Upper lobe of left lung (tissue), 6 donors: ENCODE measurements around the gene FBLIM1. TPM values are rescaled to one million over a fixed set of nuclear protein-coding genes. Genes with fewer than 3 reads are reported as not detected.

Experiments used
- ATAC-seq, 2 donors: fragments of 200-7000 bp; cut with Tn5 transposase; one replicate each; pipeline ENCODE4 v1.9.1; 2022; ENCODE audit warnings: mild to moderate bottlenecking in 2 of 2, moderate library complexity in 2 of 2; ENCODE audit not compliant: low FRiP score in 2 of 2
- DNase-seq, 2 donors: peaks; one replicate each; pipeline ENCODE4 v3.0.0-alpha.2; 2019 to 2020
- H3K27ac ChIP-seq, 4 donors: fragments of 200-600 bp; sonication (generic); one replicate each; pipeline ENCODE4 v1.5.1; 2016 to 2019
- H3K27me3 ChIP-seq, 4 donors: fragments of 200-600 bp; sonication (generic); one replicate each; pipeline ENCODE4 v1.5.1; 2017 to 2019
- H3K36me3 ChIP-seq, 4 donors: fragments of 200-600 bp; sonication (generic); one replicate each; pipeline ENCODE4 v1.5.1; 2016 to 2019
- H3K4me1 ChIP-seq, 4 donors: fragments of 200-600 bp; sonication (generic); one replicate each; pipeline ENCODE4 v1.5.1; 2018 to 2019
- H3K4me3 ChIP-seq, 4 donors: fragments of 200-600 bp; sonication (generic); one replicate each; pipeline ENCODE4 v1.5.1; 2017 to 2019; ENCODE audit warnings: mild to moderate bottlenecking in 2 of 4, moderate library complexity in 1 of 4
- H3K9me3 ChIP-seq, 4 donors: fragments of 200-600 bp; sonication (generic); one replicate each; pipeline ENCODE4 v1.5.1; 2018 to 2019
- EP300 ChIP-seq, 4 donors: sonication (generic); formaldehyde crosslinking; IDR thresholded peaks; one replicate each; pipeline ENCODE4 v1.5.1; 2017; ENCODE audit warnings: antibody characterized with exemption in 4 of 4, control low read depth in 2 of 4
- POLR2A ChIP-seq, 4 donors: fragments of 450-650 bp; IDR thresholded peaks; one replicate each; pipeline ENCODE4 v1.5.1; 2016 to 2017; ENCODE audit warnings: antibody characterized with exemption in 4 of 4, mild to moderate bottlenecking in 2 of 4
- POLR2AphosphoS5 ChIP-seq, 2 donors: sonication (generic); formaldehyde crosslinking; IDR thresholded peaks; one replicate each; pipeline ENCODE4 v1.5.1; 2017; ENCODE audit warnings: antibody characterized with exemption in 2 of 2
- WGBS, 2 donors: methylation state at CpG; one replicate each; pipeline ENCODE4 v1.1.5; 2017 to 2018; 5-methylcytosine and 5-hydroxymethylcytosine counted together
- total RNA-seq, 6 donors: library from RNA; depleted of rRNA in 4 of 6; stranded (reverse); fragments of >200 nt in 4 of 6; gene quantifications; one replicate each; pipeline versions ENCODE4 v1.1.0 to v1.2.1, GENCODE V29; 2016 to 2021
- TF ChIP-seq, protein P1 (sequence below), 6 experiments: fragments of 450-650 bp in 4 of 6; fragments of 200-600 bp in 2 of 6; sonication (generic) in 2 of 6; IDR thresholded peaks; one replicate each; pipeline ENCODE4 v1.5.1; 2016 to 2019; ENCODE audit warnings: antibody characterized with exemption in 6 of 6
- donor health status: DM: no; HTN: no; CAD: no; lungs with moderate emphysema.
- donor health status: DM: no; HTN: yes; CAD: no; lungs with severe emphysema.

FBLIM1 gene
- total RNA-seq, 6 donors from 2014 or later, result 11.2 to 51.3 (median 35.1) TPM

DNA sequence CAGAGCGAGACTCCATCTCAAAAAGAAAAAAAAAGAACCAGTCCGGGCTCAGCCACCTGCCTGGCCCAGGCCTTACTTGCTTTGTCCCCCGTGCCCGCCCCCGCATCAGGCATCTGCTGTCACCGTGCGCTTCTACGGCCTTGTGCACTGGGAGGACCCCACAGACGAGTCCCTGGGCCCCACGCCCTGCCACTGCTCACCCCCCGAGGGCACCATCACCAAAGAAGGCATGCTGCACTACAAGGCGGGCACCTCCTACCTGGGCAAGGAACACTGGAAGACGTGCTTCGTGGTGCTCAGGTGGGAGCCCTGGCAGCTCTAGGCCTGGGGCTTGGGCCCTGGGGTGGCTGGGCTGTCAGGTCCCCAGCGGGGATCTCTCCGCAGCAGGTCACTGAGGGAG lies 28.2 kb upstream of the FBLIM1 start:
- Histone ChIP-seq H3K27me3 (no peaks in the 10 kb centered on the region), H3K4me3 (no peak overlapping the region), H3K27ac (no peak overlapping the region), H3K36me3 (peaks cover 54 to 97% (median 90%) of the 10 kb centered on the region in 4 donors), H3K9me3 (no peaks in the 10 kb centered on the region), H3K4me1 (peaks cover 0 to 15% (median 11%) of the 10 kb centered on the region in 4 donors)
- WGBS, 2 donors, result 94 to 96% methylated on average over 6 to 16 of the region's 16 CpGs
- DNase-seq (peak in 1 of 2 donors; percentile 67), ATAC-seq (no peak)
- TF ChIP-seq POLR2AphosphoS5 (IDR thresholded peaks at IDR 0.05), result no peak
- TF ChIP-seq, protein P1, sequence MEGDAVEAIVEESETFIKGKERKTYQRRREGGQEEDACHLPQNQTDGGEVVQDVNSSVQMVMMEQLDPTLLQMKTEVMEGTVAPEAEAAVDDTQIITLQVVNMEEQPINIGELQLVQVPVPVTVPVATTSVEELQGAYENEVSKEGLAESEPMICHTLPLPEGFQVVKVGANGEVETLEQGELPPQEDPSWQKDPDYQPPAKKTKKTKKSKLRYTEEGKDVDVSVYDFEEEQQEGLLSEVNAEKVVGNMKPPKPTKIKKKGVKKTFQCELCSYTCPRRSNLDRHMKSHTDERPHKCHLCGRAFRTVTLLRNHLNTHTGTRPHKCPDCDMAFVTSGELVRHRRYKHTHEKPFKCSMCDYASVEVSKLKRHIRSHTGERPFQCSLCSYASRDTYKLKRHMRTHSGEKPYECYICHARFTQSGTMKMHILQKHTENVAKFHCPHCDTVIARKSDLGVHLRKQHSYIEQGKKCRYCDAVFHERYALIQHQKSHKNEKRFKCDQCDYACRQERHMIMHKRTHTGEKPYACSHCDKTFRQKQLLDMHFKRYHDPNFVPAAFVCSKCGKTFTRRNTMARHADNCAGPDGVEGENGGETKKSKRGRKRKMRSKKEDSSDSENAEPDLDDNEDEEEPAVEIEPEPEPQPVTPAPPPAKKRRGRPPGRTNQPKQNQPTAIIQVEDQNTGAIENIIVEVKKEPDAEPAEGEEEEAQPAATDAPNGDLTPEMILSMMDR (IDR thresholded peaks at IDR 0.05), result no peak
- TF ChIP-seq POLR2A (IDR thresholded peaks at IDR 0.05), result no peak
- TF ChIP-seq EP300 (IDR thresholded peaks at IDR 0.05), result no peak

DNA sequence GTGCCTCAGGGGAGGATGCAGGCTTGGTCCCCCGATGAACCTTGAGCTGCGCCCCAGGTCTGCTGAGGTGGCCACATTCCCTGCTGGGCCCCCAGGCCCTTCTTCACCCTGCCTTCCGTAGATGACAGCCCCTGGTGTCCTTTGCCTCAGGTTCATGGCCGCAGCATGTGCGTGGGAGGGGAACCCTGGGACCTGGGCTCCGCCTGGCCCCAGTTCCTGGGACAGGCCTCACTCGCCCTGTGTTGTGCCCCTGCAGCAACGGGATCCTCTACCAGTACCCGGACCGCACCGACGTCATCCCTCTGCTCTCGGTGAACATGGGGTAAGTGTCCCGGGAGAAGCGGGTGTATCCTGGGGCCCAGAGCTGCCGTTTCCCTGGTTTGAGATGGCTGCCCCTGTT lies 27.7 kb upstream of the FBLIM1 start:
- Histone ChIP-seq H3K27ac (no peak overlapping the region), H3K4me3 (no peak overlapping the region), H3K4me1 (peaks cover 4 to 20% (median 16%) of the 10 kb centered on the region in 4 donors), H3K9me3 (no peaks in the 10 kb centered on the region), H3K27me3 (no peaks in the 10 kb centered on the region), H3K36me3 (peaks cover 54 to 92% (median 85%) of the 10 kb centered on the region in 4 donors)
- DNase-seq (peak in 1 of 2 donors; percentile 56), ATAC-seq (no peak)
- 93 to 99% methylated on average over 10 to 13 of the region's 16 CpGs for WGBS, 2 donors
- TF ChIP-seq, protein P1 (IDR thresholded peaks at IDR 0.05), result no peak
- no peak for TF ChIP-seq POLR2AphosphoS5 (IDR thresholded peaks at IDR 0.05)
- no peak for TF ChIP-seq EP300 (IDR thresholded peaks at IDR 0.05)
- TF ChIP-seq POLR2A (IDR thresholded peaks at IDR 0.05), result no peak

- DNase-seq (peak in 1 of 2 donors; percentile 68), ATAC-seq (no peak)
- H3K27ac ChIP-seq, result peak overlapping the region in 2 of 4 donors; percentile 11 to 26
- H3K4me3 ChIP-seq, result no peak overlapping the region
- TF ChIP-seq, protein P1 (IDR thresholded peaks at IDR 0.05), result no peak
- TF ChIP-seq POLR2A (IDR thresholded peaks at IDR 0.05) (no peak), POLR2AphosphoS5 (IDR thresholded peaks at IDR 0.05) (no peak), EP300 (IDR thresholded peaks at IDR 0.05) (no peak)
- H3K27me3 ChIP-seq, result no peaks in the 10 kb centered on the region
- peaks cover 14 to 31% (median 26%) of the 10 kb centered on the region in 4 donors for H3K4me1 ChIP-seq
- peaks cover 43 to 81% (median 74%) of the 10 kb centered on the region in 4 donors for H3K36me3 ChIP-seq
- H3K9me3 ChIP-seq, result no peaks in the 10 kb centered on the region
- WGBS, 2 donors, result 89 to 94% methylated on average over 18 to 38 of the region's 39 CpGs
Observed at GRCh38 chr1:15731735-15732685, 26.6 kb upstream of the FBLIM1 start.

DNA sequence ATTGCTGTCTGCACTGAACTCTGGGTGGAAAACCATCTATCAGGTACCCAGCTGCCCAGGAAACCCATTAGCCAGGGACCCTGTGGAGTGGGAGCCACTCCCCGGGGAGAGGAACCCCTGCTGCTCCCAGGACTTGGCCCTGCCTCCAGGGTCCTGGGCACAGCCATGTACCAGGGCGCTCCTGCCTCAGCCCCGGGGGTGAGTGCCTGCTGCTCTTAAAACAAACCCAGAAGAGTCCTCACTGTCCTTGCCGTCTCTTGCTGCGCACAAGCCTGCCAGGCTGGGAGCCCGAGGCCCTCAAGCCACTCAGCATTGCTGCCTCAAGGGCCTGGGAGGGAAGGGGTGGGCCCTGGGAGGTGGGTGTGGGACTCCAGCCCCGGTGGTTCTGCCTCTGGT lies 25.9 kb upstream of the FBLIM1 start:
- H3K4me3 ChIP-seq, result no peak overlapping the region
- TF ChIP-seq POLR2A (IDR thresholded peaks at IDR 0.05), result no peak
- TF ChIP-seq POLR2AphosphoS5 (IDR thresholded peaks at IDR 0.05), result no peak
- no peak for TF ChIP-seq EP300 (IDR thresholded peaks at IDR 0.05)
- TF ChIP-seq, protein P1 (IDR thresholded peaks at IDR 0.05), result no peak
- WGBS, 2 donors, result 17 to 60% methylated on average over 1 to 7 of the region's 7 CpGs
- ATAC-seq (no peak), DNase-seq (peak in 1 of 2 donors; percentile 58)
- H3K4me1 ChIP-seq, result peaks cover 18 to 36% (median 27%) of the 10 kb centered on the region in 4 donors
- peak overlapping the region in 2 of 4 donors; percentile 11 to 26 for H3K27ac ChIP-seq
- H3K36me3 ChIP-seq, result peaks cover 38 to 74% (median 67%) of the 10 kb centered on the region in 4 donors
- H3K27me3 ChIP-seq, result no peaks in the 10 kb centered on the region
- H3K9me3 ChIP-seq, result no peaks in the 10 kb centered on the region
